ENCODE data around the gene PAGE2. TPM values are rescaled to one million over a fixed set of nuclear protein-coding genes. Genes with fewer than 3 reads are reported as not detected.

Gene PAGE2
- total and polyA plus RNA-seq, 2 of the 13 experiments (the other 11 are each of a cell fraction or from before 2014, with no cell fraction given): not detected

- TF ChIP-seq ELF1 (CRISPR knock-in tag; IDR thresholded peaks at IDR 0.05): no peak
- no peak for TF ChIP-seq ARID3A (IDR thresholded peaks at IDR 0.05; ENCODE audit: low read depth, low read length)
- TF ChIP-seq ZNF138 (CRISPR knock-in tag; IDR thresholded peaks at IDR 0.05; ENCODE audit: low read depth): no peak
- peak; percentile 59 for TF ChIP-seq HNF4A (CRISPR knock-in tag; IDR thresholded peaks at IDR 0.05)
- TF ChIP-seq ATF1 (CRISPR knock-in tag; IDR thresholded peaks at IDR 0.05): no peak
- no peak for TF ChIP-seq CBX1 (IDR thresholded peaks at IDR 0.05; ENCODE audit: low read depth)
- TF ChIP-seq ZNF740 (CRISPR knock-in tag; IDR thresholded peaks at IDR 0.05): peak; percentile 67; the same call in 1 of the 2 replicates
- TF ChIP-seq E2F2 (CRISPR knock-in tag; IDR thresholded peaks at IDR 0.05; ENCODE audit: borderline replicate concordance): no peak
- no peak for TF ChIP-seq ZNF510 (CRISPR knock-in tag; IDR thresholded peaks at IDR 0.05; ENCODE audit: low read depth)
- TF ChIP-seq ZBTB25 (CRISPR knock-in tag; IDR thresholded peaks at IDR 0.05): no peak
- no peak for TF ChIP-seq ZNF17 (CRISPR knock-in tag; IDR thresholded peaks at IDR 0.05)
- TF ChIP-seq ZNF512 (CRISPR knock-in tag; IDR thresholded peaks at IDR 0.05): no peak
- TF ChIP-seq ATF2 (CRISPR knock-in tag; IDR thresholded peaks at IDR 0.05): peak; percentile 33; the same call in 1 of the 2 replicates
- no peak for TF ChIP-seq BCL3 (CRISPR knock-in tag; IDR thresholded peaks at IDR 0.05)
- TF ChIP-seq ARNT (IDR thresholded peaks at IDR 0.05): no peak
- TF ChIP-seq ESRRA (CRISPR knock-in tag; IDR thresholded peaks at IDR 0.05; ENCODE audit: low read depth): peak; percentile 26; the same call in 1 of the 2 replicates
- TF ChIP-seq WIZ (CRISPR knock-in tag; IDR thresholded peaks at IDR 0.05): no peak
- no peak for TF ChIP-seq JUND (CRISPR knock-in tag; IDR thresholded peaks at IDR 0.05)
- no peak for TF ChIP-seq KAT2B (IDR thresholded peaks at IDR 0.05; ENCODE audit: borderline replicate concordance, low read depth, low read length)
- TF ChIP-seq ZNF772 (CRISPR knock-in tag; IDR thresholded peaks at IDR 0.05): no peak
- TF ChIP-seq ZBTB7A (CRISPR knock-in tag; IDR thresholded peaks at IDR 0.05): no peak
- TF ChIP-seq HNRNPUL1 (IDR thresholded peaks at IDR 0.05; ENCODE audit: low read depth, low read length): no peak
- TF ChIP-seq RARA (CRISPR knock-in tag; IDR thresholded peaks at IDR 0.05): peak; percentile 65
Observed at GRCh38 chrX:55111578-55112254, 22.9 kb downstream of the PAGE2 start (continued).
